ENCODE data around the gene BARX2. TPM values are rescaled to one million over a fixed set of nuclear protein-coding genes. Genes with fewer than 3 reads are reported as not detected.

The BARX2 gene
- total and polyA plus RNA-seq, 12 donors: 0.07 TPM; not detected in 11

- intact Hi-C loops (cut with DNase I): no loop called here
- H3K27me3 ChIP-seq: no peaks in the 10 kb centered on the region
- no peak for TF ChIP-seq POLR2A (IDR thresholded peaks at IDR 0.05)
- no peak for TF ChIP-seq CTCF (IDR thresholded peaks at IDR 0.05)
- DNase-seq: no peak
- H3K9me3 ChIP-seq (replicated peaks in 1 of 3): peaks cover 0 to 4% (median 0%) of the 10 kb centered on the region in 3 donors
- 62 to 89% (median 81%) methylated on average over 5 of the region's 5 CpGs for WGBS, 4 donors
- H3K36me3 ChIP-seq (replicated peaks in 1 of 2): no peaks in the 10 kb centered on the region
- H3K4me1 ChIP-seq (replicated peaks in 1 of 2): no peaks in the 10 kb centered on the region
- no peak overlapping the region for H3K4me3 ChIP-seq
- H3K27ac ChIP-seq: no peak overlapping the region
These were observed 68.6 kb downstream of the BARX2 start for GRCh38 chr11:129444274-129444673.

- WGBS, 4 donors: 84 to 86% (median 85%) methylated on average over 9 of the region's 9 CpGs
- Histone ChIP-seq H3K27ac (no peak overlapping the region), H3K4me3 (no peak overlapping the region), H3K4me1 (replicated peaks in 1 of 2) (no peaks in the 10 kb centered on the region), H3K27me3 (no peaks in the 10 kb centered on the region), H3K9me3 (replicated peaks in 1 of 3) (peaks cover 0 to 4% (median 0%) of the 10 kb centered on the region in 3 donors), H3K36me3 (replicated peaks in 1 of 2) (no peaks in the 10 kb centered on the region)
- TF ChIP-seq CTCF (IDR thresholded peaks at IDR 0.05) (no peak), POLR2A (IDR thresholded peaks at IDR 0.05) (no peak)
- DNase-seq: no peak
- intact Hi-C loops (cut with DNase I): no loop called here
These were observed 69.6 kb downstream of the BARX2 start for GRCh38 chr11:129445226-129445625.

- H3K4me3 ChIP-seq: no peak overlapping the region
- peaks cover 0 to 4% (median 0%) of the 10 kb centered on the region in 3 donors for H3K9me3 ChIP-seq (replicated peaks in 1 of 3)
- DNase-seq: no peak
- no peak overlapping the region for H3K27ac ChIP-seq
- no peaks in the 10 kb centered on the region for H3K36me3 ChIP-seq (replicated peaks in 1 of 2)
- no peaks in the 10 kb centered on the region for H3K27me3 ChIP-seq
- intact Hi-C loops (cut with DNase I): no loop called here
- TF ChIP-seq POLR2A (IDR thresholded peaks at IDR 0.05): no peak
- no peak for TF ChIP-seq CTCF (IDR thresholded peaks at IDR 0.05)
- H3K4me1 ChIP-seq (replicated peaks in 1 of 2): no peaks in the 10 kb centered on the region
- 80 to 89% (median 85%) methylated on average over 3 of the region's 3 CpGs for WGBS, 4 donors
These were observed 70.9 kb downstream of the BARX2 start for GRCh38 chr11:129446572-129446971.

DNA sequence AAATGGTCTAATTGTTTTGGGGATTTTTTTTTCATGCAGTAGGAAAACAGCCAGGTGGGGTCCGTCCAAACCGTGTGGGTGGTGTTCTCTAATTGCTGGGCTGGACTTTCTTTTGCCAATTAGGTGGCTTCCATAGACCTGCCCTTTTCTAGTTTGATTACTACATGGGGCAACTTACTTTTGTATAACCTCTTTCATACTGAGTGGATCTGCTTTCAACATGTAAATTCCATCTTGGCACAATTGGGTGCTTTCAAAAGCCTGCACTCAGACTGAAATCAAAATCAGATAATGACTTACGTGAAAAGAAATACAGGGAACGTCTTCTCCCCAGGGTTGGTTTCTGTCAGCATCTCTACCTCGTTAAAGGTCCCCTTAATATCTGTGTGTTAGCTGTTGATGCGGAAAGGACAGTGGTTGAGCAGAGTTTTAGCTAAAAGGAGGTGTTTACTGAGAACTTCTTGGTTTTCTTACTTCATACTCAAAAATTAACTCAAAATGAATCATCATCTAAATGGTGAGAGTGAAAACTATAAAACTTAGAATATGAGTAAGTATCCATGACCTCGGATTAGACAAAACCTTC lies 72.1 kb downstream of the BARX2 start:
- 56 to 81% (median 69%) methylated on average over 7 of the region's 7 CpGs for WGBS, 4 donors
- intact Hi-C loops (cut with DNase I): no loop called here
- DNase-seq: no peak
- no peak overlapping the region for H3K27ac ChIP-seq
- no peaks in the 10 kb centered on the region for H3K36me3 ChIP-seq (replicated peaks in 1 of 2)
- peaks cover 0 to 4% (median 0%) of the 10 kb centered on the region in 3 donors for H3K9me3 ChIP-seq (replicated peaks in 1 of 3)
- no peaks in the 10 kb centered on the region for H3K4me1 ChIP-seq (replicated peaks in 1 of 2)
- H3K27me3 ChIP-seq: no peaks in the 10 kb centered on the region
- no peak overlapping the region for H3K4me3 ChIP-seq
- TF ChIP-seq CTCF (IDR thresholded peaks at IDR 0.05) (no peak), POLR2A (IDR thresholded peaks at IDR 0.05) (no peak)

All from adrenal gland (tissue), 12 donors.